Measurements from ENCODE around the gene PWP2. TPM values are rescaled to one million over a fixed set of nuclear protein-coding genes. Genes with fewer than 3 reads are reported as not detected.
"Not testable (repeated sequence)": the region's sequence is repeated elsewhere in the genome, so short reads cannot be mapped to it uniquely, and the experiment has no call there.

The PWP2 gene
- total RNA-seq, 1 donor from 2014 or later: 7.3 TPM

DNA sequence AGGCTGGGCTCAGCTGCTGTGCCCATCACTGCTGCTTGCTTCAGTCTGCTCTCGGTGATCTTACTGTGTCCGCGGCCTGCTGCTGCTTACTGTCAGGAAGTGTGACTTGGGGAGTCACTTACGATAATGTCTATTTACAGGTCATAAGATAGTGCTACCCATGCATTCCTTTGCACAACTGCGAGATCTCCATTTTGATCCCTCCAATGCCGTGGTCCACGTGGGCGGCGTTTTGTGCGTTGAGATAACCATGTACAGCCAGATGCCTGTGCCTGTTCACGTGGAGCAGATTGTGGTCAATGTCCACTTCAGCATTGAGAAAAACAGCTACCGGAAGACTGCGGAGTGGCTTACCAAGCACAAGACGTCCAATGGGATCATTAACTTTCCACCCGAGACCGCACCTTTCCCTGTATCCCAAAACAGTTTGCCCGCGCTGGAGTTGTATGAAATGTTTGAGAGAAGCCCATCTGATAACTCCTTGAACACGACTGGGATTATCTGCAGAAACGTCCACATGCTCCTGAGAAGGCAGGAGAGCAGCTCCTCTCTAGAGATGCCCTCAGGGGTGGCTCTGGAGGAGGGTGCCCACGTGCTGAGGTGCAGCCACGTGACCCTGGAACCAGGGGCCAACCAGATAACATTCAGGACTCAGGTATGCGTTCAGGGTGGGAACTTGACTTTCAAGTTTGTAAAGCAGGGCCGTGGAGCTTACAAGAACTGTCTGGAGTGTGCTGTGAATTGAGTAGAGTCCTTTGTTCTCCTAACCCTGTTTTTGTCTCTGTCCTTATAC, 24.4 kb upstream of the PWP2 start:
- no peak for DNase-seq (ENCODE audit: low spot score in 2 of 2)
- FAIRE-seq: no peak

- DNase-seq (ENCODE audit: low spot score in 2 of 2): no peak
These were observed 23.4 kb upstream of the PWP2 start for GRCh38 chr21:44083631-44084291.

DNA sequence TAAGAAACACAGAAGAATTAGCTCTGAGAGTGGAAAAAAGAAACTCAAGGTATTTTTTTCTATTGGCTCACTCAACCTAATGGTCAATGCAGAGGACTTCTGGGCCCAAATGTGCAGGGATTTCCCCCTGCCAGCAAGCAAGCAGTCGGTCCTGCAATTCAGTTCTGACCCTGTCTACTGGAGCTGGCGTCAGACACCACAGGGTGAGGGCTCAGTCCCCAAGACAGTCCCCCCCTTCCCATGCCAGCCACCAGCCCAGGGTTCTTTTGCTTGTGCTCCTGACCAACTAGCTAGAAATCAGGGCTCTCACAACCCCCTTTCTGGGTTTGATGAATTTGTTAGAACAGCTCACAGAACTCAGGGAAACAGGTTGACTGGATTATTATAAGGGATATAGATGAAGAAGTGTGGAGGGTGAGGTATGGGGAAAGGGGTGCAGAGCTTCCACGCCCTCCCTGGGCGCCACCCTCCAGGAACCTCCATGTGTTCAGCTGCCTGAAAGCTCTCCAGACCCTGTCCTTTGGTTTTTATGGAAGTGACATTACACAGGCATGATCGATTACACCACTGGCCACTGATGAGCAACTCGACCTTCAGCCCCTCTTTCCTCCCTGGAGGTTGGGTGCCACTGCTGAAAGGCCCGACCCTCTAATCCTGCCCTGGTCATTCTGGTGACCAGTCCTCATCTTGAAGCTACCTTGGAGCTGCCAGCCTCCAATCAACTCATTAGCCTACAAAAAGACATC, 22.5 kb upstream of the PWP2 start:
- no peak for DNase-seq (ENCODE audit: low spot score in 2 of 2)
- no peak for FAIRE-seq

More at GRCh38 chr21:44083631-44084291, 23.4 kb upstream of the PWP2 start:
- no peak for FAIRE-seq

DNA sequence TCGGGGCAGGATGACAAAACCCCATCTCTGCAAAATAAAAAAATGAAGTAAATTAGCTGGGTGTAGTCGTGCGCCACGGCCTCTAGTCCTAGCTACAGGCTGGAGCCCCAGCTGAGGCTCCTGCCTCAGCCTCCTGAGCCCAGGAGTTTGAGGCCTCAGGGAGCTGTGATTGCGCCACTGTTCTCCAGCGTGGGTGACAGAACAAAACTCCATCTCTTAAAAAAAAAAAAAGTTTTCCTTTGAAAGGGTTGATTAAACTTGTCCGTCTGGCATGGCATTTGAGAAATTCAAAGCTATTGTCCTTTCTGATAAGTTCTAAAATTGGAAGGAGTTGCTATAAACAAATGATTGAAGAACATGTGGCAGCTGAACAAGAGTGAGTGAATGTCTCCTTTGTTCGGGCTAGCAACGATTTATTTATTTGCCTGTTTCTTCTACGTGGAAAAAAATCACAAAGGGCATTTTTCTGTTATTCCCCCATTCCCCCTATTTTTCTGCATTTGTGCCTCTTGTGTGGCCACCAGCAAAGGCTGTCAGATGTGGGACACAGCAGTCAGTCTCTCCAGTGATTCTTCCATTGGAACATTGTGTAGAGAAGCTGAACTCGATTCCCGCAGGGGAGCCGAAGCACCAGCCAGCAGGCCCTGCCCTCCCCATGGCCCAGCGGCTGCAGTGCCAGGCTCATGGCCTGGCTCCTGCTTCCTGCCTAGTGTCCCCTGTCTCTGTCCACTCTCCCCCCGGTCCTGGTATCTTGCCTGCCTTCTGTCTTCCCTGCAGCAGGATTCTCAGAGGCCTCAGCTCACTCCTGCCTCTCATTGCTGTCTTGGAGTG, 21.5 kb upstream of the PWP2 start:
- DNase-seq (ENCODE audit: low spot score in 2 of 2): peak; percentile 41 to 54
- peak; percentile 92 for FAIRE-seq

DNA sequence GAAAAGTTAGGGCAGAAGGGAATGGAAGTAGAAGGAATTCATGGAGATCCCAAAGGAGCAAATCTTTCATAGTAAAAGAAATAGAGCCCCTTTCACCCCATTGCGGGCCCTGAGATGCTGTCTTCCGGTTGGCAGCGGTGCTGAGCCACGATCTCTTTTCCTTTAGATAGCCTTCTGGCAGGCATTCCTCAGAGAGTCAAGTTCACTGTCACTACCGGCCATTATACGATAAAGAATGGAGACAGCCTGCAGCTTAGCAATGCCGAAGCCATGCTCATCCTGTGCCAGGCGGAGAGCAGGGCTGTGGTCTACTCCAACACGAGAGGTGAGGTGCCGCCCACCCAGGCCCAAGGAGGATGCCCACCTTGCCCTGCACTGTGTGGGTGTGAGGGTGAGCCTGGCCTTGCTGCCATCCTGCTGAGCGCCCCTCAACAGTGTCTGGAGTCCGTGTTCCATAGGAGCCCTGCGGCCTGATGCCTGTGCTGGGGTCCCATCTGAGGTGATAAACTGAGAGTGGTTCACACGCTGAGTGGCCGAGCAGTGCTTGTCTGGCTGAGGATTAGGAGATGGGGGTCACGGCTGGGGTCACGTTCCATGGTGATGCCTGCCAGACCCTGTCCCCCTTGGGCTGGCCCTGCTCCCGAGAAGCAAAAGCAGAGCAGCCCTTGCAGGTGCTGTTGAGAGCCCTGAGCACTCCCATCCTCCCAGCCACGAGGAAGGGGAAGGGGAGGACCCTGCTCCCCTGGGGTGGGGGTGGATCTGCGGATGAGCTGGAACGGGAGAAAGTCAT, 20.4 kb upstream of the PWP2 start:
- FAIRE-seq (no peak), DNase-seq (ENCODE audit: low spot score in 2 of 2) (no peak)

DNA sequence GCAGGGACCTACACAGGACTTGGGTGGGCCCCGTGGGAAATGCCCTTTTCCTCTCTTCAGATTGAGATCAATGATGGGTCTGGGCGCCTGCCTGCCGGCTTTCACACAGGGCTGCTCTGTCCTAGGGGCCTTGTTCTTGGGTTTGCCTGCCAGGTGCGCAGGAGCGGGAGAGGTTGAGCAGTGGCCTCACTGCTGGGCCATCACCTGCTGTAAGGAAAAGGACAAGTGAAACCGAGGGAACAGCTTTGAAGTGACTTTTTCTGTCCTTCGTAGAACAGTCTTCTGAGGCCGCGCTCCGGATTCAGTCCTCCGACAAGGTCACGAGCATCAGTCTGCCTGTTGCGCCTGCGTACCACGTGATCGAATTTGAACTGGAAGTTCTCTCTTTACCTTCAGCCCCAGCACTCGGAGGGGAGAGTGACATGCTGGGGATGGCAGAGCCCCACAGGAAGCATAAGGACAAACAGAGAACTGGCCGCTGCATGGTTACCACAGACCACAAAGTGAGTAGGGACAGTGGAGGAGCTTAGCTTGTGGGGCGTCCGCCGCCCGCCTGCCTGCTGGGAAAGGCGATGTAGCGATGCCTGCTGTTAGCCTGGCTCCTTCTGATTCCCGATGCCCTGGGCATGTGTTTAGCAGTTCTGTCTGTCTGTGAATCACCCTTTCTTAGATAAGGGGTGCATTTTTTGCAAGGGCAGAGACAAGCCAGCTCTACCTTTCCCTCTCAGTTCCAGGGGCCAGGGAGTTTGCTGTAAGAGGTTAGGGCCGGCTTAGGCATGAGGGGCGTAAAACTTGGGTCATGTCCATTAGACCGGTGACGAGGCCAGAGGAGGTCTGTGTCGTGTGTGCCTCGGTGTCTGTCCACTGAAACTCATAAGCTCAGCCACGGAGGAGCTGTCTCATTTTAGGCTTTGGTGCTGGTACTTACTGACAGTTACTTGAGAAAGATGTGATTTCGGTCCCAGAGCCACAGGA, 19.5 kb upstream of the PWP2 start:
- FAIRE-seq (no peak), DNase-seq (ENCODE audit: low spot score in 2 of 2) (no peak)

GRCh38 chr21:44088401-44088780, 18.8 kb upstream of the PWP2 start:
- no peak for FAIRE-seq

GRCh38 chr21:44089001-44089911, 17.9 kb upstream of the PWP2 start:
- FAIRE-seq (no peak), DNase-seq (ENCODE audit: low spot score in 2 of 2) (no peak)

More at GRCh38 chr21:44088401-44088780, 18.8 kb upstream of the PWP2 start:
- DNase-seq (ENCODE audit: low spot score in 2 of 2): no peak

- FAIRE-seq (no peak), DNase-seq (ENCODE audit: low spot score in 2 of 2) (no peak)
These were observed 16.9 kb upstream of the PWP2 start for GRCh38 chr21:44090325-44090724.

GRCh38 chr21:44092211-44092610, 15.0 kb upstream of the PWP2 start:
- FAIRE-seq (no peak), DNase-seq (ENCODE audit: low spot score in 2 of 2) (no peak)

DNA sequence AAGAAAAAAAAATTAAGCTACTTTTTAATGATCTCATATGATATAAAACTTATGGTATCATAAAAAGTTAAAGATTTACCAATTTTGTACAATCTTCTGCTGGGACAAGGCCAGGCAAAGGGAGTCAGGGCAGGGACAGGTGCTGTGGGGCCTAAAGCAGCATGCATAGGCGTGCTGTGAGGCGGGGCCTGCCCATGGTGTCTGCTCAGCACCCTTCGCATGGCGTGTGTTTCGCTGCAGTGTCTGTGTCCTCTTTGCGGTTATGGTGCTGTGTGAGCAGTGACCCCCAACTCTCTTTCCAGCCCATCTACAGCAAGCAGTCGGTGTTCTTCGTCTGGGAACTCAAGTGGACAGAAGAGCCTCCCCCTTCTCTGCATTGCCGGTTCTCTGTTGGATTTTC, 13.4 kb upstream of the PWP2 start:
- DNase-seq (ENCODE audit: low spot score in 2 of 2) (no peak), FAIRE-seq (no peak)

DNA sequence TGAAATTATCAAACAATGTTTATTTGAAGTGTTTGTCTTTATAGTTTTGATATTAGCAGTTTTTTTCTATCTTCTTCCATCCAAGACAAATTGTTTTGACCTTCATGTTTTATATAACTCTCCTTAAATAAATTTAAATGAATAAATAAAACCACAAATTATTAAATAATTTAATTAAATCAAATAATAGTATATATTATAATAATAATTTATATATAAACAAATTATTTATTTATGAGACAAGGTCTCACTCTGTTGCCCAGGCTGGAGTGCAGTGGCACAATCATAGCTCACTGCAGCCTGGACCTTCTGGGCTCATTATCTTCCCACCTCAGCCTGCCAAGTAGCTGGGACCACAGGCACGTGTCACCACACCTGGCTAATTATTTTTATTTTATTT, 12.4 kb upstream of the PWP2 start:
- DNase-seq (ENCODE audit: low spot score in 2 of 2) (no peak), FAIRE-seq (peak; percentile 53)

DNA sequence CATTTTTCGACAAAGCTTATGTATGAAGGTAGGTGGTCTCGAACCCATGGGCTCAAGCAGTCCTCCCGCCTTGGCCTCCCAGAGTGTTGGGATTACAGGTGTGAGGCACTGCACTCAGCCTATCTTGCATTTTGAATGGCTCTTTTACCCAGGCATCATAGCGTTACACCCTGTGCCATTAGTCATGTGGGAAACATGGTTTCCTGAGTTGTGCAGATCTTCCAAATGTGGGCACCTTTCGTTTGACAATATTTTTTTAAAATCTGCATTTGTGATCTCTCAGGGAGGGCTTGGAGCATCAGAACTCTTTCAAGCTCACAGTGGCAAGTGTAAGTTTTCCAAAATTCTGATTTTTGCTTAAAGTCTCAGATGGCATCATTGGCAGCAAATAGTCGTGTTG, 8.7 kb upstream of the PWP2 start:
- not testable (repeated sequence) for FAIRE-seq; DNase-seq (ENCODE audit: low spot score in 2 of 2)

DNA sequence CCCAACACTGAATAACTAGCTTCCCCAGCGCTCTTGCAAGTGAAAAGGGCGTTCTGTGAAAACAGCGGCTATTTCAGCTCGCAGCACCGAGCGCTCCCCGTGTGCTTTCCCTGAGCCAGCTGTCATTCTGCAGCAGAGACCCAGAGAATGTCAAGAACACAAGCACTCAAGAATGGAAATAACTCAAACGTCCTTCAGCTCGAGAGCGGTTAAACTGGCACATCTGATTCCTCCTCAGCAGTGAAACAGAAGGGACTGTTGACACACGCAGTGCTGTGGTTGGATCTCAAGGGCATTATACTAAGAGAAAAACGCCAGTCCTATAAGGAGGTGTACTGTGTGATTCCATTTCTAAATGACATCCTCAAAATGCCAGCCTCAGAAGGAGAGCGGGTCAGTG, 8.2 kb upstream of the PWP2 start:
- FAIRE-seq; DNase-seq (ENCODE audit: low spot score in 2 of 2): not testable (repeated sequence)

DNA sequence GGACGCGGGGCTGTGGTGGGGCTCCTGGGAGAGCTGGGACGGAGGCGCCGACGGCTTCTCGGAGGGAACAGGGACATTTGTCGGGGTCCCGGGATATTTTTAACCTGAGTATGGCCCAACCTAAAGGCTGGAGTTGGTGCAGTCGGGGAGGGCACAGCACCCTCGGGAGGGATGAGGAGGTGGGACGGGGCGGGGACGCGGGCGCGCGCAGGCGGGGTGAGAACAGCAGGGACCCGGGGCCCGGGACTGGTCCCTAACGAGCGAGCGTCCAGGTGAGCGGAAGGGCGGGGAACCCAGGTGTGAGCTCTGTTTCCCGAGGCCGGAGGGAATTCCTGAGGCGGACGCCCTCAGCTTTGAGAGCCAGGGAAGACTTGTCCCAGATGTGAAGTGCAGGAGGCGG, 390 bp downstream of the PWP2 start:
- not testable (repeated sequence) for FAIRE-seq; DNase-seq (ENCODE audit: low spot score in 2 of 2)

DNA sequence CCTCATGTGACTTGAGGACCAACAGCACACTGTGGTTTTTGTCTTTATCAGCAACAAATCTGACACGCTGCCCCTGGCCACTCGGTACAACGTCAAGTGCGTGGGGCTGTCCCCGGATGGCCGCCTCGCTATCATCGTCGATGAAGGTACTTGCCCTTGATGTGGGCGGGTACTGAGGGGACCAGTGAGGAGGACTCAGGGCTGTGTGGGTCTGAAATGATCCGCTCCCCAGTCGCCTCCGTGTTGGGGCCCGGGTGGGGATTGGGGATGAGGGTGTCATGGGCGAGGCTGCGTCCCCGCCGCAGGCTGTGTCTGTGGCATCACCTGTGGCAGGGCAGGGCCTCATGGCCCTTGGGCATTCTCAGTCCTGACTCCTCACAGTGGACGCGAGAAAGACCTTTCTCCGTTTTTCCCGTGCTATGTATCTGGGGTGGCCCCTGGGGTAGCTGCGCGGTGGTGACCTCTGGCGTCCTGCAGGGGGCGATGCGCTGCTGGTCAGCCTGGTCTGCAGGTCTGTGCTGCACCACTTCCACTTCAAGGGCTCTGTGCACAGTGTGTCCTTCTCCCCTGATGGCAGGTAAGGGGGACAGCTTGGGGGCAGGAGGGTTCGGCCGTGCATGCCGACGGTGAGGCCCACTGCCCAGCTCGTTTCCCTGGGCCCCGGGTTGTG, 6.6 kb downstream of the PWP2 start:
- not testable (repeated sequence) for DNase-seq (ENCODE audit: low spot score in 2 of 2); FAIRE-seq

DNA sequence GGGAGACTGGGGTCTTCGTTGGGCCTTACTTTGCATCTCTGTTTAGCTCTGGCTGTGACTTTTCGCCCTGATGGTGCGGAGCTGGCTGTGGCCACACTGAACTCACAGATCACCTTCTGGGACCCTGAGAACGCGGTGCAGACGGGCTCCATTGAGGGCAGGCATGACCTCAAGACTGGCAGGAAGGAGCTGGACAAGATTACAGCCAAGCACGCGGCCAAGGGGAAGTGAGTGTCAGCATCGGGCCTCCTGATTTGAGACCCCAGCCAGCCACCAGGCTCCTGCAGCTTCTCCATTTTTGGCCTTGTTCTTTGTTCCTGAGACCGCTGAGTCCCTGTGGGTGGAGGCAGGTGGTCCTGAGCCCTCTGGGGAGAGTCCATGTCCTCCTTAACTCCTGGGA, 14.9 kb downstream of the PWP2 start:
- not testable (repeated sequence) for FAIRE-seq; DNase-seq (ENCODE audit: low spot score in 2 of 2)

All from frontal cortex (tissue), 4 donors.